HPDE6-E6E7 (cell line): Measurements from ENCODE around the gene ZNF260.

Source experiments
- DNase-seq: peaks from one replicate; pipeline ENCODE4 v3.0.0; 2011; ENCODE audit warnings: missing footprints; ENCODE audit errors: extremely low spot score

ZNF260 gene

DNA sequence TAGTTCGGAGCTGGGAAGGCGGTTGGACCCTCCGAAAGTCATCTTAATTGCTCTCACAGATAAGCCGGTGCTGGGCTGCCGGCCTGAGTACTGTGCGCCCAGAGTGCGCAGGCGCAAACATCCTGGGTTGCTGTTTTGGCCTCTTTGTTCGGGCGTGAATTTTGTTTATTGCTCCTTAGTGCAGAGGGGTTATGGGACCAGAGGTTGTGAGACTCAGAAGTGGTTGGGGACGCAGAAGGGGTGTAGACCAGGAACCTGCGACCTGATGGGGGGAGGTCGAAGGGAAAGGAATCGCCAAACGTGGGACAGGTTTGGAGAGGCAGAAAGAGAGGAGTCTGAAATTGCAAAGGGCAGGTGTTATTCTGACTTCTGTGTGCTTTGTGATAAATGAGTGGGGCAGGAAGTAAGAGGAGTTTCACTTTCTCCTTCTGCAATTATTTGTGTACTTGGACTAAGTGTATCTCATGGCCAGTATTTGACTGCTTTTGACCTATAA is 38.1 kb downstream of the ZNF260 start:
- DNase-seq, result peak; percentile 84

DNA sequence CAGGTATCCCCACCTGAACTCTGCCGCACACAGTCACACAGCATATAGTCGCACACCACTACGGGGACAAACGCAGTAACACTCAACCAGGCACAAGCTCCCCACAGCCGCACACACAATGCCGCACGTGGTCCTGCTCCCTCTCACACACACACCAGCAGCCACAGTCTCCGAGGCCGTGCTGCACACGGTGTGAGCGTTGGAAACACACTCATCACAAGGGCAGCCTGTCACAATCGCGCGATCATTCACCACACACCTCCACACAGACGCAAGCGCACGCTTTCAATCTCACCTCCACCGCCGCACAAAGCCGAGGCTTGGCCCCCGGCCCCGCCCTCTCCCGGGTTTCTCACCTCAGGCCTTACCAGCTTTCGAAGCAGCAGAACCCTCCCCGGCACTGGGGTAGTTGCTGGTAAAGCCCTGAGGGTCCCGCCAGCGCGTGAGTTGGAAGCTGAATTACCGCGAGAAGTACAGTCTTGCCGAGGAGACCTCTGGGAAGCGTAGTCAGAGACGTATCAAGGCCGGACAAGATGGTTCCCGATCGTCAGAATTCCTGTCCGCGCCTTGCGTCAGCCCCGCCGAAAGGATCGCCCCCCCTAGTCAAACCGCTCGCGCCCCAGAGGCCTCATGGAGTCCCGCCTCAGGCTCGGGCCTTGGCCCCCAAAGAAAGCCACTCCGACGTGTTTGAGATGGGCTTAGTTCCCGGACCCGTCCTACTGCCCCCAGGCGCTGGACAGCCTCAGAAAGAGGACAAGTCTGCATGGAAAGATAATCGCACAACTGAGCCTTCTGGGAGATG is 38.8 kb downstream of the ZNF260 start, which contains the start of gene ZNF566:
ZNF566 (minus strand) TSS at position 444 of the 802 bp plus-strand sequence. CDS start 13,004 bp downstream, outside the sequence.
- peak; percentile 98 for DNase-seq

DNA sequence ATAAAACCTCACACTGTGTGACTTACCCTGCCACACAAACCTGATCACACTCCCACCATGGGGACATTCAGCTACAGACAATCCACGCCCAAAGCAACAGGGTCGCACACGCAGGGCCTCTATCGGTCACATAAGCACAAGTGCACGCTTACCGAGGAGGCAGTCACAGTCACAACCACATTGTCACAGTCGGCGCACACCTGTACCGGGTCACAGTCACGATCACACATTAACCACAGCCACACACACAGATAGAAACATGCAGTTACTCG is 39.3 kb downstream of the ZNF260 start:
- DNase-seq, result peak; percentile 4

DNA sequence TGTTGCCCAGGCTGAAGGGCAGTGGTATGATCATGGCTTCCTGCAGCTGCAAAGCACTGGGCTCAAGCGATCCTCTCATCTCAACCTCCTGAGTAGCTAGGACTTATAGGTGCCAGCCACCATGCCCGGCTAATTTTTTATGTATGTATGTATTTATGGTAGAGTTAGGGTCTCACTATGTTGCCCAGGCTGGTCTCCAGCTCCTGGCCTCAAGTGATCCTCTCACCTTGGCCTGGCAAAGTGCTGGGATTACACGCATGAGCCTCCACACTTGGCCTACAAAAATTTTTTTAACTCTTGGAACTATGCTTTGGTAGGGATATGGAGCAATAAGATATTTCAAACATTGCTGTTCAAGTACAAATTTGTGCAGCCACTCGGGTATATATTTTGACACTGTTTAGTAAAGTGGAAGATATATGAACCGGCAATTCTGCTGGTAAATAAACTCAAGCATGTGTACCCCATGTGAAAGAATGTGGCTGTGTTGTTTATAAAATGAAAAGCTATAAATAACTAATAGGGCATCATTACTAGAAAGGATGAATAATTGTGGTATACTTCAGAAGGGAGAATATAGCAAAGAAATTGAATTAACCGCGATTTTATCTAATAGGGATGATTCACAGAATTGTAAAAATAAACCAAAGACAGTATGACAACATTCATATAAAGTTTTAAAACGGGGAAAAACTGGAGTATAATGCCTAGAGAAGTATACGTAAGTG is 39.8 kb downstream of the ZNF260 start:
- no peak for DNase-seq

DNA sequence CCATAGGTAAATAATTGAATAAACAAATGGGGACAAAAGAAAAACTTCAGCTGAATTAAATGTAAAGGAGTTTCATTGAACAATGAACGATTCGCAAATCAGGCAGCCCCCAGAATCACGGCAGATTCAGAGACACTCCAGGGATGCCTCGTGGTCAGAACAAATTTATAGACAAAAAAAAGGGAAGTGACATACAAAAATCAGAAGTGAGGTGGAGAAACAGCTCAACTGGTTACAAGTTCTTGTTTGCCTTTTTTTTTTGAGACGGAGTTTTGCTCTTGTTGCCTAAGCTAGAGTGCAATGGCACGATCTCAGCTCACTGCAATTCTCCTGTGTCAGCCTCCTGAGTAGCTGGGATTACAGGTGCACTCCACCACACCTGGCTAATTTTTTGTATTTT is 44.4 kb downstream of the ZNF260 start:
- no peak for DNase-seq

DNA sequence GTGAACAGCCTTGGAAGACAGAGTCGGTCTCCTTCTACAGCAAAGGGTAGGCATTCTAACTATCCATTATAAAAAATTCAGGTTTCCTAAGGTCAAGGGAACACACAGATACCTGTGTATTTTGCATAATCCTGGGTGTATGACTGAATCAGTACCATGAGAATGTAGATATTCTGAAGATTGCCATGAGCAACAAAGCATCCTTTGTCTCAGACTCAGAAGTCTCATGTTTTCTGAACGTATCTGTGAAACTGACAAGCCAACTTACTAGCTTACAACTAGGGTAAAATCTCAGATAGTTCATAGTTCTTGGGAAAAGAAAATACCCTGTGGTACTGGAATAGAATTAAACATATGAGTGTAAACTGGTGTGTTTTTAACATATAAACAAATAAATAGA is 45.2 kb downstream of the ZNF260 start:
- DNase-seq, result no peak
